CD4-positive, CD25-positive, alpha-beta regulatory T cell (primary cell): Measurements from ENCODE around the gene TEDDM1. TPM values are rescaled to one million over a fixed set of nuclear protein-coding genes. Genes with fewer than 3 reads are reported as not detected.

Experiments used
- ATAC-seq, 2 donors: fragments of 150-1000 bp; cut with Tn5 transposase; one replicate each; pipeline ENCODE4 v1.10.0; 2021; ENCODE audit warnings: low read depth in 2 of 2, moderate number of reproducible peaks in 2 of 2, moderate library complexity in 1 of 2
- DNase-seq, 3 donors: peaks; one replicate each; pipeline versions ENCODE4 v3.0.0 to v3.0.0-alpha.2; 2012 to 2022; ENCODE audit warnings: mixed read lengths in 1 of 3
- H3K27ac ChIP-seq: one replicate; pipeline ENCODE4 v1.7.0; 2013; ENCODE audit warnings: mild to moderate bottlenecking, low read length; ENCODE audit not compliant: insufficient read depth, poor library complexity, severe bottlenecking
- H3K27me3 ChIP-seq: one replicate; pipeline ENCODE4 v1.7.0; 2013; ENCODE audit warnings: low read length; ENCODE audit not compliant: control insufficient read depth, insufficient read depth
- H3K36me3 ChIP-seq: one replicate; pipeline ENCODE4 v1.7.0; 2013; ENCODE audit warnings: mild to moderate bottlenecking, low read length, moderate library complexity; ENCODE audit not compliant: control insufficient read depth, insufficient read depth
- H3K4me1 ChIP-seq: 2 replicates; pipeline ENCODE4 v1.7.0; 2013; ENCODE audit warnings: mild to moderate bottlenecking, low read length; ENCODE audit not compliant: insufficient read depth, control insufficient read depth, poor library complexity, severe bottlenecking
- H3K4me3 ChIP-seq: one replicate; pipeline ENCODE4 v1.7.0; 2013; ENCODE audit warnings: low read depth, mild to moderate bottlenecking, low read length, moderate library complexity
- H3K9me3 ChIP-seq, 2 experiments: 1 replicate in 1 of 2; 2 replicates in 1 of 2; pipeline ENCODE4 v1.7.0; 2013; ENCODE audit warnings: low read length in 2 of 2, mild to moderate bottlenecking in 1 of 2, moderate library complexity in 1 of 2; ENCODE audit not compliant: control insufficient read depth in 2 of 2
- H3K27ac Mint-ChIP-seq, 3 donors: one replicate each; pipeline ENCODE4 v1.8.0; 2020 to 2022; ENCODE audit warnings: mild to moderate bottlenecking in 3 of 3, mixed read lengths in 3 of 3, moderate library complexity in 2 of 3
- H3K27me3 Mint-ChIP-seq: one replicate; pipeline ENCODE4 v1.8.0; 2022; ENCODE audit warnings: mild to moderate bottlenecking, mixed read lengths
- H3K36me3 Mint-ChIP-seq: one replicate; pipeline ENCODE4 v1.8.0; 2020; ENCODE audit warnings: mixed read lengths
- H3K4me1 Mint-ChIP-seq, 4 donors: one replicate each; pipeline ENCODE4 v1.8.0; 2020 to 2022; ENCODE audit warnings: mixed read lengths in 4 of 4, mild to moderate bottlenecking in 1 of 4
- H3K4me3 Mint-ChIP-seq, 4 donors: one replicate each; pipeline ENCODE4 v1.8.0; 2020 to 2022; ENCODE audit warnings: mild to moderate bottlenecking in 4 of 4, mixed read lengths in 4 of 4, moderate library complexity in 3 of 4
- H3K9me3 Mint-ChIP-seq, 7 donors: one replicate each; pipeline ENCODE4 v1.8.0; 2020 to 2022; ENCODE audit warnings: mixed read lengths in 7 of 7, mild to moderate bottlenecking in 3 of 7, moderate library complexity in 2 of 7
- polyA plus RNA-seq, 4 donors: library from polyadenylated mRNA; unstranded; fragments of 300-500 nt; fragmentation: Illumina TruSeq; gene quantifications; one replicate each; pipeline ENCODE4 v1.2.3, GENCODE V29; 2021
- total RNA-seq: library from RNA; stranded (reverse); gene quantifications from one replicate; pipeline ENCODE4 v1.2.3, GENCODE V29; 2022

Gene TEDDM1
- total and polyA plus RNA-seq, 5 donors from 2014 or later = 0.08 TPM; not detected in 4

GRCh38 chr1:182391362-182392049, 9.0 kb downstream of the TEDDM1 start, which contains the start of gene GLUL:
Gene GLUL (minus strand): TSS chr1:182391790. CDS start chr1:182388737, 3,053 bp downstream.
- peak within 1 kb of the TSS; percentile 64 for H3K4me3 ChIP-seq
- ATAC-seq (peak; percentile 64 to 69), DNase-seq (peak; percentile 39 to 90 (median 51))
- H3K27ac ChIP-seq = peak within 1 kb of the TSS; percentile 29
- no peaks in the 10 kb centered on the region for H3K36me3 ChIP-seq
- peaks cover 33% of the 10 kb centered on the region for H3K27me3 Mint-ChIP-seq
- peak within 1 kb of the TSS; percentile 88 to 96 (median 92) for H3K27ac Mint-ChIP-seq
- peaks cover 17% of the 10 kb centered on the region for H3K27me3 ChIP-seq
- H3K9me3 Mint-ChIP-seq = peaks cover 0 to 3% (median 0%) of the 10 kb centered on the region in 7 donors
- peaks cover 6 to 23% (median 11%) of the 10 kb centered on the region in 4 donors for H3K4me1 Mint-ChIP-seq
- H3K4me1 ChIP-seq = peaks cover 13% of the 10 kb centered on the region
- H3K9me3 ChIP-seq = no peaks in the 10 kb centered on the region
- H3K36me3 Mint-ChIP-seq = no peaks in the 10 kb centered on the region
- H3K4me3 Mint-ChIP-seq = peak within 1 kb of the TSS; percentile 89 to 92 (median 91)

GRCh38 chr1:182391028-182391361, 9.5 kb downstream of the TEDDM1 start:
- no peak for DNase-seq
- Mint-ChIP-seq H3K27ac (peak overlapping the region; percentile 49 to 96 (median 87)), H3K36me3 (no peaks in the 10 kb centered on the region), H3K4me3 (peak overlapping the region; percentile 89 to 92 (median 90)), H3K9me3 (peaks cover 0 to 3% (median 0%) of the 10 kb centered on the region in 7 donors), H3K4me1 (peaks cover 6 to 23% (median 11%) of the 10 kb centered on the region in 4 donors), H3K27me3 (peaks cover 29% of the 10 kb centered on the region)
- Histone ChIP-seq H3K27me3 (peaks cover 17% of the 10 kb centered on the region), H3K9me3 (no peaks in the 10 kb centered on the region), H3K4me1 (peaks cover 13% of the 10 kb centered on the region), H3K4me3 (no peak overlapping the region), H3K36me3 (no peaks in the 10 kb centered on the region), H3K27ac (peak overlapping the region; percentile 29)
- no peak for ATAC-seq

GRCh38 chr1:182389619-182390047, 10.8 kb downstream of the TEDDM1 start:
- ATAC-seq (no peak), DNase-seq (no peak)
- Mint-ChIP-seq H3K36me3 (peaks cover 5% of the 10 kb centered on the region), H3K27ac (peak overlapping the region; percentile 88 to 92 (median 92)), H3K4me3 (peak overlapping the region; percentile 86 to 91 (median 90)), H3K9me3 (peaks cover 0 to 3% (median 0%) of the 10 kb centered on the region in 7 donors), H3K27me3 (peaks cover 27% of the 10 kb centered on the region), H3K4me1 (peaks cover 6 to 23% (median 11%) of the 10 kb centered on the region in 4 donors)
- no peaks in the 10 kb centered on the region for H3K9me3 ChIP-seq
- no peak overlapping the region for H3K27ac ChIP-seq
- peak overlapping the region; percentile 51 for H3K4me3 ChIP-seq
- H3K27me3 ChIP-seq = peaks cover 17% of the 10 kb centered on the region
- H3K4me1 ChIP-seq = peaks cover 13% of the 10 kb centered on the region
- no peaks in the 10 kb centered on the region for H3K36me3 ChIP-seq

GRCh38 chr1:182388392-182389134, 11.9 kb downstream of the TEDDM1 start:
- DNase-seq (no peak), ATAC-seq (no peak)
- H3K4me1 Mint-ChIP-seq = peaks cover 6 to 23% (median 11%) of the 10 kb centered on the region in 4 donors
- Histone ChIP-seq H3K36me3 (no peaks in the 10 kb centered on the region), H3K27ac (no peak overlapping the region), H3K4me1 (peaks cover 13% of the 10 kb centered on the region), H3K27me3 (peaks cover 11% of the 10 kb centered on the region), H3K4me3 (no peak overlapping the region), H3K9me3 (no peaks in the 10 kb centered on the region)
- peak overlapping the region in 2 of 3 donors; percentile 63 to 88 for H3K27ac Mint-ChIP-seq
- peak overlapping the region in 3 of 4 donors; percentile 89 to 91 (median 90) for H3K4me3 Mint-ChIP-seq
- peaks cover 5% of the 10 kb centered on the region for H3K36me3 Mint-ChIP-seq
- H3K27me3 Mint-ChIP-seq = peaks cover 20% of the 10 kb centered on the region
- H3K9me3 Mint-ChIP-seq = peaks cover 0 to 3% (median 0%) of the 10 kb centered on the region in 7 donors

GRCh38 chr1:182387566-182387965, 12.9 kb downstream of the TEDDM1 start:
- Mint-ChIP-seq H3K27ac (no peak overlapping the region), H3K4me1 (peaks cover 6 to 19% (median 10%) of the 10 kb centered on the region in 4 donors), H3K36me3 (peaks cover 5% of the 10 kb centered on the region), H3K27me3 (peaks cover 14% of the 10 kb centered on the region), H3K9me3 (peaks cover 0 to 3% (median 0%) of the 10 kb centered on the region in 7 donors), H3K4me3 (no peak overlapping the region)
- Histone ChIP-seq H3K27ac (no peak overlapping the region), H3K4me1 (peaks cover 13% of the 10 kb centered on the region), H3K27me3 (peaks cover 2% of the 10 kb centered on the region), H3K9me3 (no peaks in the 10 kb centered on the region), H3K4me3 (no peak overlapping the region), H3K36me3 (no peaks in the 10 kb centered on the region)
- ATAC-seq (no peak), DNase-seq (no peak)

GRCh38 chr1:182386980-182387379, 13.5 kb downstream of the TEDDM1 start:
- H3K36me3 ChIP-seq = no peaks in the 10 kb centered on the region
- Mint-ChIP-seq H3K4me3 (no peak overlapping the region), H3K9me3 (peaks cover 0 to 3% (median 0%) of the 10 kb centered on the region in 7 donors), H3K27ac (no peak overlapping the region), H3K27me3 (peaks cover 11% of the 10 kb centered on the region), H3K4me1 (peaks cover 4 to 17% (median 10%) of the 10 kb centered on the region in 4 donors), H3K36me3 (peaks cover 5% of the 10 kb centered on the region)
- peaks cover 2% of the 10 kb centered on the region for H3K27me3 ChIP-seq
- H3K9me3 ChIP-seq = no peaks in the 10 kb centered on the region
- H3K4me1 ChIP-seq = peaks cover 8% of the 10 kb centered on the region
- DNase-seq (no peak), ATAC-seq (no peak)
- H3K4me3 ChIP-seq = no peak overlapping the region
- no peak overlapping the region for H3K27ac ChIP-seq

GRCh38 chr1:182385885-182386853, 14.3 kb downstream of the TEDDM1 start:
- Histone ChIP-seq H3K4me3 (no peak overlapping the region), H3K27ac (no peak overlapping the region), H3K36me3 (no peaks in the 10 kb centered on the region), H3K27me3 (peaks cover 2% of the 10 kb centered on the region), H3K9me3 (no peaks in the 10 kb centered on the region), H3K4me1 (peaks cover 6% of the 10 kb centered on the region)
- H3K4me3 Mint-ChIP-seq = no peak overlapping the region
- H3K27me3 Mint-ChIP-seq = peaks cover 11% of the 10 kb centered on the region
- peaks cover 5% of the 10 kb centered on the region for H3K36me3 Mint-ChIP-seq
- DNase-seq (no peak), ATAC-seq (no peak)
- H3K4me1 Mint-ChIP-seq = peaks cover 4 to 17% (median 10%) of the 10 kb centered on the region in 4 donors
- H3K9me3 Mint-ChIP-seq = peaks cover 0 to 3% (median 0%) of the 10 kb centered on the region in 7 donors
- H3K27ac Mint-ChIP-seq = peak overlapping the region in 1 of 3 donors; percentile 2
